Mucosa of descending colon (tissue), 3 donors: Measurements from ENCODE around the gene URI1. TPM values are rescaled to one million over a fixed set of nuclear protein-coding genes. Genes with fewer than 3 reads are reported as not detected.
A peak's percentile ranks its signal among the peaks of the same experiment; 100 is the strongest.

ENCODE experiments used
- ATAC-seq: fragments of 200-7000 bp; cut with Tn5 transposase; one replicate; pipeline ENCODE4 v1.9.1; 2020; ENCODE audit warnings: mild to moderate bottlenecking, moderate library complexity
- DNase-seq, 3 donors: peaks; one replicate each; pipeline ENCODE4 v3.0.0-alpha.2; 2020
- H3K36me3 ChIP-seq: fragments of 200-600 bp; one replicate; pipeline ENCODE4 v1.8.0; 2021; ENCODE audit warnings: low read depth, mild to moderate bottlenecking
- H3K4me1 ChIP-seq: fragments of 200-600 bp; one replicate; pipeline ENCODE4 v1.8.0; 2021; ENCODE audit warnings: low read depth, mild to moderate bottlenecking
- H3K4me3 ChIP-seq: fragments of 200-600 bp; one replicate; pipeline ENCODE4 v1.8.0; 2021; ENCODE audit warnings: mild to moderate bottlenecking
- H3K9me3 ChIP-seq: fragments of 200-600 bp; one replicate; pipeline ENCODE4 v1.8.0; 2021; ENCODE audit warnings: mild to moderate bottlenecking
- intact Hi-C, 2 donors: fragments of 100-400 bp; cut with DNase I in 1 of 2; cut with micrococcal nuclease in 1 of 2; formaldehyde crosslinking; loops; one replicate each; pipeline versions ENCODE4 v1.11.0 to v1.11.1; 2022; cut with DNase I, micrococcal nuclease
- long read RNA-seq, 2 donors: library from polyadenylated mRNA; unstranded; transcript quantifications; one replicate each; pipeline ENCODE4 v2.0.0, GENCODE V29; 2019 to 2021
- total RNA-seq, 3 donors: library from RNA; stranded (reverse); fragmentation: NEBNext Ultra II Directional in 2 of 3; extraction: Animal tissue kit (Norgen Biotek cat#: 25700) in 2 of 3; gene quantifications; one replicate each; pipeline versions ENCODE4 v1.2.1 to v1.2.4, GENCODE V29; 2021 to 2023
- TF ChIP-seq, protein P1 (sequence below): fragments of 200-600 bp; IDR thresholded peaks from one replicate; pipeline ENCODE4 v1.8.0; 2022; ENCODE audit warnings: antibody characterized with exemption, mild to moderate bottlenecking
- donor health status: DM: no; HTN: no; CAD: no; lungs with moderate emphysema.
- donor health status: DM: no; HTN: no; CAD: no.
- donor health status: DM: no; HTN: yes; CAD: no.

URI1 gene, protein sequence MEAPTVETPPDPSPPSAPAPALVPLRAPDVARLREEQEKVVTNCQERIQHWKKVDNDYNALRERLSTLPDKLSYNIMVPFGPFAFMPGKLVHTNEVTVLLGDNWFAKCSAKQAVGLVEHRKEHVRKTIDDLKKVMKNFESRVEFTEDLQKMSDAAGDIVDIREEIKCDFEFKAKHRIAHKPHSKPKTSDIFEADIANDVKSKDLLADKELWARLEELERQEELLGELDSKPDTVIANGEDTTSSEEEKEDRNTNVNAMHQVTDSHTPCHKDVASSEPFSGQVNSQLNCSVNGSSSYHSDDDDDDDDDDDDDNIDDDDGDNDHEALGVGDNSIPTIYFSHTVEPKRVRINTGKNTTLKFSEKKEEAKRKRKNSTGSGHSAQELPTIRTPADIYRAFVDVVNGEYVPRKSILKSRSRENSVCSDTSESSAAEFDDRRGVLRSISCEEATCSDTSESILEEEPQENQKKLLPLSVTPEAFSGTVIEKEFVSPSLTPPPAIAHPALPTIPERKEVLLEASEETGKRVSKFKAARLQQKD
- total RNA-seq = 10 to 100 TPM; 40.0 to 65.5 (median 43.4) TPM
- long read RNA-seq, donor 1, transcript URI1-206 (10 exons, 2,495 nt) = minor isoform, 17 of 81 reads
- long read RNA-seq, donor 1, transcript URI1-202 (11 exons, 3,444 nt) = major isoform, 45 of 81 reads
- long read RNA-seq, donor 1, partial matches to known transcripts = 13 of 81 reads
- long read RNA-seq, donor 1, other reads (novel, unspliced or antisense) = 6 of 81 reads
- long read RNA-seq, donor 2, partial matches to known transcripts = 3 of 4 reads
- long read RNA-seq, donor 2, other reads (novel, unspliced or antisense) = 1 of 4 reads

DNA sequence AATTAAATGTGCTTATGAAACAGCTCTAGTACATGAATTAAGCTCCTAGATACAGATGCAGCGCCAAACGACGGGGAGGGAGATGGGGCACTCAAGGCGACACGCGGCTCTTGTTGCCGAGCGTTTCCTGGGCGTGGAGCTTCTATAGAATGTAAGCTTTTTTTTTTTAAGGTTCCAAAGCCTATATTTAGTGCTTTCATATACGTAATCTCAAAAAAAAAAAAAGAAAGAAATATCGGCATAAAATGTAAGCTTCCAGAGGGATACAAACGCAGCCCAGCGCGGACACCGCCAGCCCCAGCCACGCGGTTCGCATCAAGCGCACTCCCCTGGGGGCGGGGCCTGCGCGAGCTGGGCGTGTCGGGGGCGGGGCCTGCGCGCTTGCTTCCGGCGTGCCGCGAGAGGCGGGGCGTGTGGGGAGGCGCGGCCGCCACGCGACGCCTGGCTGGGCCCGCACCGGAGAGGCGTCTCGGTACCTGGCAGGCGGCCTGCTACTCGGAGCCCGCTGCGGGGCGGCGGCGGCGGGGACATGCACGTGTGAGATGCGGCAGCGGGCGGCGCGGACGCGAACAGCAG is at the start of gene URI1:
Gene URI1 (plus strand): TSS at position 412 of the 576 bp plus-strand sequence. CDS start 309 bp downstream, outside the sequence.
- Histone ChIP-seq H3K36me3 (no peaks in the 10 kb centered on the region), H3K4me3 (peak within 1 kb of the TSS; percentile 61), H3K9me3 (no peaks in the 10 kb centered on the region), H3K4me1 (peaks cover 15% of the 10 kb centered on the region)
- intact Hi-C loops = no loop called here
- DNase-seq = peak; percentile 94 to 98 (median 96)
- TF ChIP-seq, protein P1, sequence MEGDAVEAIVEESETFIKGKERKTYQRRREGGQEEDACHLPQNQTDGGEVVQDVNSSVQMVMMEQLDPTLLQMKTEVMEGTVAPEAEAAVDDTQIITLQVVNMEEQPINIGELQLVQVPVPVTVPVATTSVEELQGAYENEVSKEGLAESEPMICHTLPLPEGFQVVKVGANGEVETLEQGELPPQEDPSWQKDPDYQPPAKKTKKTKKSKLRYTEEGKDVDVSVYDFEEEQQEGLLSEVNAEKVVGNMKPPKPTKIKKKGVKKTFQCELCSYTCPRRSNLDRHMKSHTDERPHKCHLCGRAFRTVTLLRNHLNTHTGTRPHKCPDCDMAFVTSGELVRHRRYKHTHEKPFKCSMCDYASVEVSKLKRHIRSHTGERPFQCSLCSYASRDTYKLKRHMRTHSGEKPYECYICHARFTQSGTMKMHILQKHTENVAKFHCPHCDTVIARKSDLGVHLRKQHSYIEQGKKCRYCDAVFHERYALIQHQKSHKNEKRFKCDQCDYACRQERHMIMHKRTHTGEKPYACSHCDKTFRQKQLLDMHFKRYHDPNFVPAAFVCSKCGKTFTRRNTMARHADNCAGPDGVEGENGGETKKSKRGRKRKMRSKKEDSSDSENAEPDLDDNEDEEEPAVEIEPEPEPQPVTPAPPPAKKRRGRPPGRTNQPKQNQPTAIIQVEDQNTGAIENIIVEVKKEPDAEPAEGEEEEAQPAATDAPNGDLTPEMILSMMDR = no peak
- ATAC-seq = peak; percentile 99

DNA sequence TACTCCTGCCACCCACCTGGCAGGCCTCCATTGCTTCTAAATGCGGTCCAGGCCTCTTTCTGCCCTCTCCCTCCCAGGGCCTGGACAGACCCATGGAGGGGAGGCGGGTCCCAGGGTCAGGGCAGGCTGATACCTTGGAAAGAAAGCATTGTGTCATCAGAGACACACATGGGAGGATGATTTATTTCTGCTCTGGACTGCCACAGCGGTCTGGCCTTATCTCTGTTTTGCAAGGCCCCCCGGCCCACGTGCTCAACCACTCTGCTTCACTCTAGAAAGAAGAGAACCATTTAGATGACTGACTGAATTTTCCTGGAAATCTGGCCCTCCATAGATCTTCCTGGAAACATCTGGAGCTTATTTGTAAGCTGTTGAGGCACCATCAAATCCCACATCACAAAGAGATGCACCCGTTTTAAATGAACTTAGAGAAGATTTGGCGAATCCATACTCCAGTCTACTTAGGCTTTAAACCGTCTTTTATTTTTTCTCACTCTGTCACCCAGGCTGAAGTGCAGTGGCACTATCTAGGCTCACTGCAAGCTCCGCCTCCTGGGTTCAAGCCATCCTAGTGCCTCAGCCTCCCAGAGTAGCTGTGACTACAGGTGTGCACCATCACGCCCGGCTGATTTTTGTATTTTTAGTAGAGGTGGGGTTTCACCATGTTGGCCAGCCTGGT is 48.3 kb upstream of the URI1 start:
- no peaks in the 10 kb centered on the region for H3K9me3 ChIP-seq
- H3K4me3 ChIP-seq = no peak overlapping the region
- DNase-seq (no peak), ATAC-seq (no peak)
- TF ChIP-seq, protein P1 = no peak
- no peaks in the 10 kb centered on the region for H3K36me3 ChIP-seq
- intact Hi-C loops = no loop called here
- no peaks in the 10 kb centered on the region for H3K4me1 ChIP-seq

DNA sequence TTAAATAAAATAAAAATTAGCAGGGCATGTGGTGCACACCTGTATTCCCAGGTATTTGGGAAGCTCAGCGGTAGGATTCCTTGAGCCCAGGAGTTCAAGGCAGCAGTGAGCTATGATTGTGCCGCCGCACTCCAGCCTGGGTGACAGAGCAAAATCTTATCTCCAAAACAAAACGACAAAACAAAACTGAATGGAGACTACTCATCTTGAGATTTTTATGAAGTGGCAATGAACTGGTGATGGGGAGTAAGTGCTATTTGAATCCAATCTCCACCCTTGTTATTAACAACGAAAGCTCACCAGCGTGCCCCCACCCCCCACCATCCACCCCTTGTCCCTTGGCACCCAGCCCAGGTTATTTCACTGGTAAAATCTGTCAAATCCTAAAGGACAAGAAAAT is 45.2 kb upstream of the URI1 start:
- Histone ChIP-seq H3K4me1 (no peaks in the 10 kb centered on the region), H3K36me3 (no peaks in the 10 kb centered on the region), H3K9me3 (no peaks in the 10 kb centered on the region), H3K4me3 (no peak overlapping the region)
- DNase-seq (no peak), ATAC-seq (no peak)
- intact Hi-C loops = no loop called here
- TF ChIP-seq, protein P1 = no peak

DNA sequence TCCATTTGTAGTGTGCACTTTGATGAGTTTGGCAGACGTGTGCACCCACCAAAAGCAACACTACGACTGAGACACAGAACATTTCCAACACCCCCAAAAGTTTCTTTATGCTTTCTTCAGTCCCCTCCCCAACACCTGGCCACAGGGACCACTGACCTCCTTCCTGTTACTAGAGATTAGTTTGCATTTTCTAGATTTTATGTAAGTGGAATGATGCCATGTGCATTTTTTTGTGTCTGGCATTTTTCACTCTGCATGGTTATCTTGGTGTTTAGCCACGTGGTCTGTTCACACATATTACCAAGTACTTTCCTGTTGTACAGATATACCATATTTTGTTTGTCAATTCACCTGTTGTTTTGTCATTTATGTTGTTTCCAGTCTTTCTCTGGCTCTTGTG is 44.6 kb upstream of the URI1 start:
- TF ChIP-seq, protein P1 = no peak
- intact Hi-C loops = no loop called here
- Histone ChIP-seq H3K4me1 (no peaks in the 10 kb centered on the region), H3K9me3 (no peaks in the 10 kb centered on the region), H3K36me3 (no peaks in the 10 kb centered on the region), H3K4me3 (no peak overlapping the region)
- DNase-seq = no peak
- ATAC-seq = no peak

DNA sequence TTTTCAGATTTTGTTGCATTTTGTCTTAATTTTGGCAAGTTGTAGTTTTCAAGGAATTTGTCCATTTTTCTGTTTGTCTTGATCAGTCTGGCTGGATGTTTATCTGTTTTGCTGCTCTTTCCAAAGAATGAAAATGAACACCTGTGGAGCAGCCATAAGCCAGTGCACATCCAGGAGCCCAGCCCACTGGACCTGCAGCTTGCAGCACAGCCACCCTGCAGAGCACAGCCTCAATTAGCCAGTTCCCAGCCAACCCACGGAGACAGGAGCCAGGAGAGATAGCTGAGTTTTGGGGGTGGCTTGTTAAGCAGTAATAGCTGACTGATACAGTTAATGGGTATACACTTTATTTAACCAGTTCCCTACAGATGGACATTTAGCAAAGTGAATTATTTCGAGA is 38.0 kb upstream of the URI1 start:
- intact Hi-C loops = no loop called here

More for the DNA sequence above, 38.0 kb upstream of the URI1 start:
- no peaks in the 10 kb centered on the region for H3K36me3 ChIP-seq
- no peaks in the 10 kb centered on the region for H3K9me3 ChIP-seq
- no peaks in the 10 kb centered on the region for H3K4me1 ChIP-seq
- TF ChIP-seq, protein P1 = no peak
- no peak overlapping the region for H3K4me3 ChIP-seq
- DNase-seq = no peak
- ATAC-seq = no peak
